SK-N-SH (cell line): ENCODE data around the gene DLG3. TPM values are rescaled to one million over a fixed set of nuclear protein-coding genes. Genes with fewer than 3 reads are reported as not detected.

ENCODE experiments used
- CTCF ChIA-PET: fragments of 300-600, 350-600 bp; formaldehyde crosslinking; extraction: SDS; loops from one replicate; lab custom pipeline; 2021; lab: Yijun Ruan, JAX
- POLR2A ChIA-PET: fragments of 350-600 bp; sonication (Branson Sonifier 250); formaldehyde crosslinking; extraction: SDS; loops from one replicate; lab custom pipeline; 2020; ENCODE audit warnings: antibody characterized with exemption, inconsistent platforms; lab: Yijun Ruan, JAX
- DNase-seq: peaks from one replicate; pipeline ENCODE4 v3.0.0; 2012
- H2AFZ ChIP-seq: fragments of 200-600 bp; sonication (generic); 2 replicates; pipeline ENCODE4 v1.8.1; 2016; ENCODE audit warnings: antibody characterized with exemption, mild to moderate bottlenecking, low read depth
- H3F3A ChIP-seq: fragments of 200-600 bp; sonication (generic); replicated peaks from 2 replicates; pipeline ENCODE3; 2016; ENCODE audit warnings: antibody characterized with exemption, mild to moderate bottlenecking; ENCODE audit not compliant: insufficient read depth
- H3K27ac ChIP-seq, 2 experiments: fragments of 200-500 bp in 1 of 2; fragments of 200-600 bp in 1 of 2; sonication (Bioruptor generic) in 1 of 2; sonication (generic), shearing (Covaris generic) in 1 of 2; 2 replicates each; pipeline versions ENCODE4 v1.5.1 to v1.6.1; 2014 to 2016; ENCODE audit warnings: low read depth in 2 of 2, inconsistent platforms in 1 of 2, low read length in 1 of 2, mild to moderate bottlenecking in 1 of 2, mixed read lengths in 1 of 2
- H3K27me3 ChIP-seq: fragments of 200-600 bp; sonication (generic), shearing (Covaris generic); 2 replicates; pipeline ENCODE4 v1.6.1; 2016; ENCODE audit warnings: mixed run types; ENCODE audit not compliant: insufficient read depth
- H3K36me3 ChIP-seq, 2 experiments: fragments of 200-500 bp in 1 of 2; fragments of 200-600 bp in 1 of 2; sonication (Bioruptor generic) in 1 of 2; sonication (generic) in 1 of 2; replicated peaks in 1 of 2; 2 replicates each; pipeline versions ENCODE3 to v1.5.1; 2014 to 2016; ENCODE audit warnings: low read length in 1 of 2, mild to moderate bottlenecking in 1 of 2; ENCODE audit not compliant: insufficient read depth in 2 of 2, control insufficient read depth in 1 of 2
- H3K4me1 ChIP-seq, 2 experiments: fragments of 200-500 bp in 1 of 2; fragments of 200-600 bp in 1 of 2; sonication (Bioruptor generic) in 1 of 2; sonication (generic), shearing (Covaris generic) in 1 of 2; 2 replicates each; pipeline versions ENCODE4 v1.5.1 to v1.6.1; 2014 to 2016; ENCODE audit warnings: low read depth in 1 of 2, low read length in 1 of 2, mixed run types in 1 of 2; ENCODE audit not compliant: insufficient read depth in 2 of 2, control insufficient read depth in 1 of 2
- H3K4me2 ChIP-seq: fragments of 200-600 bp; sonication (generic), shearing (Covaris generic); 2 replicates; pipeline ENCODE4 v1.6.1; 2017; ENCODE audit warnings: mixed run types
- H3K4me3 ChIP-seq, 2 experiments: fragments of 200-500 bp in 1 of 2; fragments of 200-600 bp in 1 of 2; sonication (Bioruptor generic) in 1 of 2; sonication (generic), shearing (Covaris generic) in 1 of 2; 2 replicates each; pipeline versions ENCODE4 v1.5.1 to v1.8.1; 2014 to 2016; ENCODE audit warnings: low read depth in 2 of 2, inconsistent platforms in 1 of 2, low read length in 1 of 2, mild to moderate bottlenecking in 1 of 2, mixed read lengths in 1 of 2, moderate library complexity in 1 of 2
- H3K79me2 ChIP-seq: fragments of 200-600 bp; sonication (generic); 2 replicates; pipeline ENCODE4 v1.8.1; 2017; ENCODE audit warnings: mild to moderate bottlenecking; ENCODE audit not compliant: insufficient read depth
- H3K9ac ChIP-seq: fragments of 200-600 bp; sonication (generic); 2 replicates; pipeline ENCODE4 v1.6.1; 2017; ENCODE audit warnings: mixed run types
- H3K9me2 ChIP-seq: fragments of 200-600 bp; sonication (generic); 2 replicates; pipeline ENCODE4 v1.6.1; 2017; ENCODE audit warnings: mixed run types
- H3K9me3 ChIP-seq: fragments of 200-600 bp; sonication (generic); 2 replicates; pipeline ENCODE4 v1.6.1; 2017; ENCODE audit warnings: mixed run types, mild to moderate bottlenecking, moderate library complexity
- H4K20me1 ChIP-seq: fragments of 200-600 bp; sonication (generic); 2 replicates; pipeline ENCODE4 v1.6.1; 2017; ENCODE audit warnings: mild to moderate bottlenecking, mixed run types; ENCODE audit not compliant: insufficient read depth
- CTCF ChIP-seq: fragments of 200-600 bp; sonication (generic); IDR thresholded peaks from 2 replicates; pipeline ENCODE4 v1.6.1; 2017; ENCODE audit warnings: antibody characterized with exemption, mild to moderate bottlenecking, moderate library complexity
- EP300 ChIP-seq, 2 experiments: IDR thresholded peaks; 2 replicates each; pipeline versions ENCODE4 v1.4.0 to v1.6.1; 2012; ENCODE audit warnings: borderline replicate concordance in 1 of 2, low read depth in 1 of 2, low read length in 1 of 2
- EZH2phosphoT487 ChIP-seq: fragments of 200-600 bp; sonication (generic); IDR thresholded peaks from 2 replicates; pipeline ENCODE4 v1.6.1; 2017; ENCODE audit warnings: low read depth, mixed run types, mild to moderate bottlenecking, antibody characterized with exemption, moderate library complexity, borderline replicate concordance
- FOXJ3 ChIP-seq: sonication (generic); formaldehyde crosslinking; IDR thresholded peaks from 2 replicates; pipeline ENCODE4 v1.5.1; 2020; ENCODE audit warnings: mild to moderate bottlenecking, missing genetic modification reagents
- IRF3 ChIP-seq: fragments of 150-350 bp; IDR thresholded peaks from 2 replicates; pipeline ENCODE4 v1.6.1; 2016; ENCODE audit warnings: mild to moderate bottlenecking, low read depth, low read length
- JUND ChIP-seq: IDR thresholded peaks from 2 replicates; pipeline ENCODE4 v1.4.0; 2012
- MEF2A ChIP-seq: IDR thresholded peaks from 2 replicates; pipeline ENCODE4 v1.4.0; 2012; ENCODE audit warnings: low read depth, borderline replicate concordance
- MXI1 ChIP-seq: IDR thresholded peaks from 2 replicates; pipeline ENCODE4 v1.6.1; 2012; ENCODE audit warnings: mild to moderate bottlenecking, low read depth, low read length, improper control_type of control experiment
- NFIC ChIP-seq: IDR thresholded peaks from 2 replicates; pipeline ENCODE4 v1.4.0; 2012; ENCODE audit warnings: borderline replicate concordance
- NRF1 ChIP-seq: IDR thresholded peaks from 2 replicates; pipeline ENCODE4 v1.6.1; 2012; ENCODE audit warnings: low read depth, mild to moderate bottlenecking, low read length
- POLR2AphosphoS5 ChIP-seq: IDR thresholded peaks from 2 replicates; pipeline ENCODE4 v1.6.1; 2012; ENCODE audit warnings: low read depth, low read length
- RFX5 ChIP-seq: IDR thresholded peaks from 2 replicates; pipeline ENCODE4 v1.6.1; 2012; ENCODE audit warnings: mild to moderate bottlenecking, improper control_type of control experiment, low read length
- RXRA ChIP-seq: IDR thresholded peaks from 2 replicates; pipeline ENCODE4 v1.4.0; 2012; ENCODE audit warnings: low read depth, mild to moderate bottlenecking, borderline replicate concordance
- SMC3 ChIP-seq: IDR thresholded peaks from 2 replicates; pipeline ENCODE4 v1.6.1; 2012; ENCODE audit warnings: low read depth, low read length, improper control_type of control experiment
- TAF1 ChIP-seq: IDR thresholded peaks from 2 replicates; pipeline ENCODE4 v1.6.1; 2012; ENCODE audit warnings: low read depth, mild to moderate bottlenecking, low read length, moderate library complexity, borderline replicate concordance
- TEAD4 ChIP-seq: IDR thresholded peaks from 2 replicates; pipeline ENCODE4 v1.4.0; 2012; ENCODE audit warnings: mild to moderate bottlenecking, borderline replicate concordance; ENCODE audit not compliant: insufficient read depth
- USF1 ChIP-seq: IDR thresholded peaks from 2 replicates; pipeline ENCODE4 v1.4.0; 2012; ENCODE audit warnings: low read depth, borderline replicate concordance
- ZBTB33 ChIP-seq: IDR thresholded peaks from 2 replicates; pipeline ENCODE4 v1.4.0; 2012; ENCODE audit warnings: low read depth, borderline replicate concordance
- WGBS: methylation state at CpG from one replicate; pipeline ENCODE4 v1.1.6; 2017; ENCODE audit warnings: low lambda C conversion rate; 5-methylcytosine and 5-hydroxymethylcytosine counted together
- polyA plus RNA-seq, 3 experiments: library from polyadenylated mRNA; depleted of rRNA; stranded (reverse); fragments of >200 nt; gene quantifications; 2 replicates each; pipeline ENCODE4 v1.2.3, GENCODE V29; 2012

Gene DLG3
- polyA plus RNA-seq, 1 of the 3 experiments (the other 2 are of a cell fraction), result 11.7 TPM

- no peak for TF ChIP-seq ZBTB33
- no peak for TF ChIP-seq IRF3
These were observed 44.2 kb downstream of the DLG3 start (continued) for GRCh38 chrX:70488856-70489255.

- H3K27ac ChIP-seq, result no peak overlapping the region
- H3K9me2 ChIP-seq, result no peaks in the 10 kb centered on the region
- H3K4me3 ChIP-seq, result no peak overlapping the region
- POLR2A ChIA-PET, result no interaction called here
- H3K9ac ChIP-seq, result no peak overlapping the region
- no peaks in the 10 kb centered on the region for H3K4me1 ChIP-seq
- 20% methylated on average over 2 of the region's 4 CpGs for whole genome bisulfite sequencing
- no peaks in the 10 kb centered on the region for H3K9me3 ChIP-seq
- no peaks in the 10 kb centered on the region for H3K79me2 ChIP-seq
- H4K20me1 ChIP-seq, result no peaks in the 10 kb centered on the region
- CTCF ChIA-PET, result no interaction called here
- TF ChIP-seq JUND (no peak), FOXJ3 (no peak), RFX5 (no peak), TAF1 (no peak), MXI1 (no peak), TEAD4 (no peak), POLR2AphosphoS5 (no peak), RXRA (no peak), IRF3 (no peak)
- peaks cover 0 to 14% of the 10 kb centered on the region in 2 experiments for H3K36me3 ChIP-seq
- H3K27me3 ChIP-seq, result no peaks in the 10 kb centered on the region
- no peak overlapping the region for H2AFZ ChIP-seq
- H3F3A ChIP-seq, result no peaks in the 10 kb centered on the region
- no peak for DNase-seq
- no peak overlapping the region for H3K4me2 ChIP-seq
These were observed 49.8 kb downstream of the DLG3 start for GRCh38 chrX:70494441-70494840.

GRCh38 chrX:70496491-70496890 is 51.9 kb downstream of the DLG3 start:
- no peak overlapping the region for H2AFZ ChIP-seq
- no peak overlapping the region for H3K9ac ChIP-seq
- H3K4me1 ChIP-seq, result no peaks in the 10 kb centered on the region
- no peaks in the 10 kb centered on the region for H3K9me3 ChIP-seq
- no peak overlapping the region for H3K4me3 ChIP-seq
- 48% methylated on average over 5 of the region's 5 CpGs for WGBS
- POLR2A ChIA-PET, result no interaction called here
- no peaks in the 10 kb centered on the region for H3K9me2 ChIP-seq
- H3F3A ChIP-seq, result no peaks in the 10 kb centered on the region
- CTCF ChIA-PET, result no interaction called here
- H3K27me3 ChIP-seq, result no peaks in the 10 kb centered on the region
- no peaks in the 10 kb centered on the region for H3K79me2 ChIP-seq
- DNase-seq, result no peak
- peaks cover 0 to 24% of the 10 kb centered on the region in 2 experiments for H3K36me3 ChIP-seq
- no peak overlapping the region for H3K4me2 ChIP-seq
- no peaks in the 10 kb centered on the region for H4K20me1 ChIP-seq
- no peak overlapping the region for H3K27ac ChIP-seq
- TF ChIP-seq IRF3 (no peak), SMC3 (no peak), MEF2A (no peak), NRF1 (no peak), NFIC (no peak), EP300 (IDR thresholded peaks at IDR 0.05; ENCODE audit: borderline replicate concordance in 1 of 2, low read depth in 1 of 2, low read length in 1 of 2) (no peak), EZH2phosphoT487 (no peak), USF1 (no peak), CTCF (no peak), TAF1 (no peak), TEAD4 (no peak)
